GM10248 (cell line): Measurements from ENCODE around the gene HOMEZ.
"Not testable (repeated sequence)": the region's sequence is repeated elsewhere in the genome, so short reads cannot be mapped to it uniquely, and the experiment has no call there.

Source experiments
- CTCF ChIA-PET: fragments of 300-600 bp; sonication (Branson Sonifier 250); formaldehyde crosslinking; extraction: SDS; loops from one replicate; lab custom pipeline; 2021; ENCODE audit warnings: antibody characterized with exemption; lab: Yijun Ruan, JAX
- POLR2A ChIA-PET: fragments of 350-650 bp; sonication (Branson Sonifier 250); formaldehyde crosslinking; extraction: SDS; loops from one replicate; lab custom pipeline; 2020; ENCODE audit warnings: antibody characterized with exemption; lab: Yijun Ruan, JAX
- DNase-seq: peaks from one replicate; pipeline ENCODE4 v3.0.0; 2012; ENCODE audit errors: extremely low spot score
- TF ChIP-seq, protein P1 (sequence below): IDR thresholded peaks from 2 replicates; pipeline ENCODE4 v1.5.1; 2012; ENCODE audit warnings: mild to moderate bottlenecking, low read depth; ENCODE audit errors: extremely low read depth, missing control alignments, control extremely low read depth

HOMEZ gene

DNA sequence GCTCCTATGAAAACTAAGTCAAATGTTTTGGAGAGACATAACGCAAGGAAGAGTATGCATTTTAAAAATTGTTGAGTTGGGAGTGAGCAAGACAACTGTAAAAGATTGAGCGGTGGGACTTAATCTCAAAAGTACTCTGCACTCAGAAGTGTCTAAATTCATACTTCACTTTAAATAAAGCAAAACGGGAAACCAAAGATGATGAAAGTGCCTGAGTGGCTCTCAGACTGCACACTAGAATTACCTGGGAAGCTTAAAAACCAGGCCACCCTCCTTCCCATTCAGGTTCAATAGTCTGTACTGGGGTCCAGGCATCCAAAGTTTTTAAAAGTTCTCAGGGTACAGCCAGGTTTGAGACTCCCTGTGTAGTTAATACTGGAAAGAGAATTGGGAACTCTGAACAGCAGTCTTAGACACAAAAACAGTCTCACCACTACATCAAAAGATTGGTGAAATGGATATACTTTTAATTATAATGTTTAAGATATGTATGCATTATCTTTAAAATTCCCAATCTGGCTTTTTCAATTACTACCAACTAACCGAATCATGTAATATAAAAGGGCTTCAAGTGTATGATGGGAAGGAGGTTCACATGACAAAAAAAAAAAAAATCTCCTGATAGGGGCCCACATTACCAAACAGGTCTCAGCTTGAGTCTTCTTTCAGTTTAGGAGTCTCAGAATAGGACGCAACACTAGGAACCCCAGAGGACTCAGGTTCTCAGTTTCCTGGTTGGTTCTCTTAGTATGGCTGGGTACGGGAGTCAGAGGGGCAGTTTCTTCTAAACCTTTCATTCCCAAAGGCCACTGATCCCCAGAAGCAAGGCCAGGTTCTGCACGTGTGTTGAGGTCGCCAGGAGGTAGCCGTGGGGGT, 1.0 kb downstream of the HOMEZ start:
- POLR2A ChIA-PET: interaction anchor here (1.1 to 2.5 kb wide), 2 partner anchors 17 to 98 kb away, joined by 3 to 12 read pairs; partner anchors contain the start of gene PPP1R3E
- CTCF ChIA-PET: interaction anchor here (0.7 to 4.2 kb wide), 5 partner anchors 9 to 36 kb away, joined by 3 to 55 read pairs (median 4); partner anchors contain the start of genes PABPN1 and PPP1R3E
- peak; percentile 47 for DNase-seq
- TF ChIP-seq, protein P1, sequence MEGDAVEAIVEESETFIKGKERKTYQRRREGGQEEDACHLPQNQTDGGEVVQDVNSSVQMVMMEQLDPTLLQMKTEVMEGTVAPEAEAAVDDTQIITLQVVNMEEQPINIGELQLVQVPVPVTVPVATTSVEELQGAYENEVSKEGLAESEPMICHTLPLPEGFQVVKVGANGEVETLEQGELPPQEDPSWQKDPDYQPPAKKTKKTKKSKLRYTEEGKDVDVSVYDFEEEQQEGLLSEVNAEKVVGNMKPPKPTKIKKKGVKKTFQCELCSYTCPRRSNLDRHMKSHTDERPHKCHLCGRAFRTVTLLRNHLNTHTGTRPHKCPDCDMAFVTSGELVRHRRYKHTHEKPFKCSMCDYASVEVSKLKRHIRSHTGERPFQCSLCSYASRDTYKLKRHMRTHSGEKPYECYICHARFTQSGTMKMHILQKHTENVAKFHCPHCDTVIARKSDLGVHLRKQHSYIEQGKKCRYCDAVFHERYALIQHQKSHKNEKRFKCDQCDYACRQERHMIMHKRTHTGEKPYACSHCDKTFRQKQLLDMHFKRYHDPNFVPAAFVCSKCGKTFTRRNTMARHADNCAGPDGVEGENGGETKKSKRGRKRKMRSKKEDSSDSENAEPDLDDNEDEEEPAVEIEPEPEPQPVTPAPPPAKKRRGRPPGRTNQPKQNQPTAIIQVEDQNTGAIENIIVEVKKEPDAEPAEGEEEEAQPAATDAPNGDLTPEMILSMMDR: no peak

DNA sequence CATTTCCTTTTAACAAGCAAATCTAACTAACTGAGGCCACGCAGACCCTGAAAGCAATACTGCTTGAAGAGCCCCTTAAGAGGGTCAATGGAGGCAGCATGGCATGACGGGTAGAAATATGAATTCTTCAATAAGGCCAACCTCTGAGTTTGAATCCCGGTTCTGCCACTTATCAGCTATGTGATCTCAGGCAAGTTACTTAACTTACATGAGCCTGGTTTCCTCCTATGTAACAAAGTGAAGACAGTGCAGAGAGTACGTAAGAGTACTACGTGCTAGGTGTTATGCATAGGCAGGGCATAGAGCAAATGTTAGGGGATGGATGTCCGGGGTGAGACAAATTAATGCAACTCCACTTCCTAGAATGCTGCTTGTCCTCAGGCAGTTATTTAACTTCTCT, 4.7 kb downstream of the HOMEZ start:
- POLR2A ChIA-PET: no interaction called here
- TF ChIP-seq, protein P1: no peak
- DNase-seq: no peak
- CTCF ChIA-PET: interaction anchor here (1.9 to 2.5 kb wide), 4 partner anchors 13 to 161 kb away, joined by 5 to 8 read pairs (median 6); no protein-coding TSS in a partner anchor

DNA sequence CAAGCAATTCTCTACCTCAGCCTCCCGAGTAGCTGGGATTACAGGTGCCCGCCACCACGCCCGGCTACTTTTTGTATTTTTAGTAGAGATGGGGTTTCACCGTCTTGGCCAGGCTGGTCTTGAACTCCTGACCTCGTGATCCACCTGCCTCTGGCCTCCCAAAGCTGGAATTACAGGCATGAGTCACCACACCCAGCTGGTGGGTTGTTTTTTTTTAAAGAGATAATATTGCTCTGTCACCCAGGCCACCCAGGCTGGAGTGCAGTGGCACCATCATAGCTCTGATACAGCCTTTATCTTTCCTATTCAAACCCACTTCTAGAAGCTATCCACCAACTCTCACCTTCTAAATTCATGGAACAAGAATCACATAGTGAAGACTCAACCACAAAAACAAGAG, 8.0 kb downstream of the HOMEZ start:
- DNase-seq, POLR2A ChIA-PET: not testable (repeated sequence)
- CTCF ChIA-PET: interaction anchor here (1.0 to 1.5 kb wide), 5 partner anchors 9 to 220 kb away, joined by 3 to 4 read pairs (median 3); no protein-coding TSS in a partner anchor

DNA sequence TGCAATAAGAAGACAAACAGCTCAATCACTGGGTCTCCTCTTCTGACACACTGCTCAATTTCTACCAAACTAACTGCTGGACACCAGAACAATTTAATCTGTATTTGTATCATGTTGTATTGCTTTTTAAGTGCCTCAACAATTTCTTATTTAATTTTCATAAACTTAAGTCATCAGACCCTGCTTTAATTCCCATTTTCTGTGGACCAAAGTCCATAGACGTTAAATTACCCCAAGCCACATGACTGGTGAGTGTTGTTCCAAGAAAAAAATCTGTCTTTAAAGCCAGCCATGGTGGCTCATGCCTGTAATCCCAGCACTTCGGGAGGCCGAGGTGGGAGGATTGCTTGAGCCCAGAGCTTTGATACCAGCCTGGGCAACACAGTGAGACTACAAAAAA, 8.7 kb downstream of the HOMEZ start:
- no peak for DNase-seq
- TF ChIP-seq, protein P1: no peak
- ChIA-PET POLR2A (no interaction called here), CTCF (interaction anchor here (0.7 to 1.5 kb wide), 7 partner anchors 10 to 282 kb away, joined by 3 to 6 read pairs (median 3); no protein-coding TSS in a partner anchor)

DNA sequence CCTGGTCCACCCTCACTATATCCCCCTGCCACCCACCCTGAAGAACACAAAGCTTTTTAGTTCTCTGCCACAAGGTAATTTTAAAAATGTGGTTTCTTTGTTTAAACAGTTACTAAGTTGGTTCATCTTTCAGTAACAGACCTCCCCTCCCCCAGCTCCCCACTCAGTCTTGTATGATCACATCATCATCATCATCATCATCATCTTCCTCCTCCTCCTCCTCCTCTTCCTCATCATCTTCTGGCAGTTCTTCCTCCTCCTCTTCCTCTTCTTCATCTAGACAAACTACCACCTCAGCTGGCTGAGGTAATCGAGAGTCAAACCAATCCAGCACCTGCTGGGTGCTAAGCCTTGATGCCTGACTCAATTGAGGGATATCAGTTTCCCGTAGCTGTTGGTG, 10.5 kb downstream of the HOMEZ start:
- CTCF ChIA-PET: interaction anchor here (0.9 to 2.0 kb wide), 6 partner anchors 8 to 107 kb away, joined by 3 to 6 read pairs (median 3); partner anchors contain the start of gene HOMEZ
- no peak for DNase-seq
- POLR2A ChIA-PET: no interaction called here
- TF ChIP-seq, protein P1: no peak

DNA sequence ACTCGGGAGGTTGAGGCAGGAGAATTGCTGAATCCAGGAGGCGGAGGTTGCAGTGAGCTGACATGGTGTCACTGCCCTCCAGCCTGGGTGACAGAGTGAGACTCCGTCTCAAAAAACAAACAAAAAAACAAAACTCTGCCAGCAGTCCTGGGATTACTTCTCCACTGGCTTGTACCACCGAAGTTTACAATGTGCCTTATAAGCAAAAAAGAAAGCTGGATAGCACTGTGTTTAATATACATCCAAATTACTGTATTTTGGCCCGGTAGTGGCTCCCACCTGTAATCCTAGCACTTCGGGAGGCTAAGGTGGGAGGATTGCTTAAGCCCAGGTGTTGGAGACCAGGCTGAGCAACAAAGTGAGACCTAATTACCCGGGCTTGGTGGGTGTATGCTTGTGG, 16.7 kb downstream of the HOMEZ start:
- CTCF ChIA-PET: interaction anchor here (1.4 to 4.6 kb wide), 4 partner anchors 27 to 148 kb away, joined by 3 to 22 read pairs (median 5); partner anchors contain the start of gene CMTM5
- DNase-seq: no peak
- POLR2A ChIA-PET: no interaction called here
- TF ChIP-seq, protein P1: no peak

DNA sequence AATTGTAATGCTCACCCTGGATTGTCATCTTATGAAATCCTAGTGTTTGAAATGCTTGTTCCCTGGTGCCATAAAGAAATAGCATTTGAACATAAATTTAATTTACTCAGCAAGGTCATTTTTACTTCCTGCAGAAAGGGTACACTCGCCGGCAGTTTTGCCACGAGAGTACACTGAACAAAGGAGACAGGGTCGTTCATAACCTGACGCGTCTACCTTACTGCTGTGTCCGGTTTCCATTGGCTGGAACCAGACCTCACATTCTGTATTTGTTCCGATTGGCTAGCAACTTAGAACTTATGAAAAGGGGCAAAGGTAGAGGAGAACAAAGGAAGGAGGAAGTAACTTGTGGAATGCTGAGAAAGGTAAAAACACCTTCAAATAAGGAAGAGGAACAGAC, 25.1 kb downstream of the HOMEZ start:
- DNase-seq, POLR2A ChIA-PET: not testable (repeated sequence)
- CTCF ChIA-PET: interaction anchor here (1.9 to 2.8 kb wide), 2 partner anchors 119 to 140 kb away, joined by 5 to 13 read pairs; no protein-coding TSS in a partner anchor
